H9 (cell line): ENCODE measurements around the gene COMMD9. TPM values are rescaled to one million over a fixed set of nuclear protein-coding genes. Genes with fewer than 3 reads are reported as not detected.

ENCODE experiments used
- DNase-seq: peaks from one replicate; pipeline ENCODE4 v3.0.0-alpha.2; 2017
- H2AFZ ChIP-seq: one replicate; pipeline ENCODE4 v1.6.1; 2013; ENCODE audit warnings: mild to moderate bottlenecking, low read length, control low read depth, moderate library complexity
- H2AK5ac ChIP-seq: 2 replicates; pipeline ENCODE4 v1.6.1; 2013; ENCODE audit warnings: low read length, control low read depth, mixed read lengths; ENCODE audit not compliant: insufficient read length
- H2BK120ac ChIP-seq: one replicate; pipeline ENCODE4 v1.6.1; 2013; ENCODE audit warnings: low read depth, mild to moderate bottlenecking, low read length, control low read depth, inconsistent platforms; ENCODE audit not compliant: poor library complexity, severe bottlenecking
- H2BK12ac ChIP-seq: 2 replicates; pipeline ENCODE4 v1.6.1; 2013; ENCODE audit warnings: low read length, control low read depth, mixed read lengths, low read depth; ENCODE audit not compliant: insufficient read length
- H2BK15ac ChIP-seq: 2 replicates; pipeline ENCODE4 v1.6.1; 2013; ENCODE audit warnings: low read depth, low read length, control low read depth
- H2BK20ac ChIP-seq: one replicate; pipeline ENCODE4 v1.6.1; 2013; ENCODE audit warnings: low read depth, mild to moderate bottlenecking, low read length, control low read depth, inconsistent platforms; ENCODE audit not compliant: poor library complexity, severe bottlenecking
- H2BK5ac ChIP-seq: 2 replicates; pipeline ENCODE4 v1.6.1; 2013; ENCODE audit warnings: low read length, control low read depth, mixed read lengths; ENCODE audit not compliant: insufficient read length
- H3K14ac ChIP-seq: 2 replicates; pipeline ENCODE4 v1.6.1; 2013; ENCODE audit warnings: low read length, control low read depth; ENCODE audit not compliant: insufficient read depth
- H3K18ac ChIP-seq: 2 replicates; pipeline ENCODE4 v1.6.1; 2013; ENCODE audit warnings: low read depth, mild to moderate bottlenecking, mixed read lengths, low read length, control low read depth; ENCODE audit not compliant: insufficient read length
- H3K23ac ChIP-seq: 2 replicates; pipeline ENCODE4 v1.6.1; 2013; ENCODE audit warnings: low read length, control low read depth, mixed read lengths, low read depth; ENCODE audit not compliant: insufficient read length
- H3K23me2 ChIP-seq: 2 replicates; pipeline ENCODE4 v1.6.1; 2013; ENCODE audit warnings: low read depth, mild to moderate bottlenecking, mixed read lengths, low read length, control low read depth; ENCODE audit not compliant: insufficient read length, poor library complexity, severe bottlenecking
- H3K27ac ChIP-seq: 2 replicates; pipeline ENCODE4 v1.5.1; 2013; ENCODE audit warnings: low read length, control low read depth, mixed read lengths, low read depth; ENCODE audit not compliant: insufficient read length
- H3K27me3 ChIP-seq: 2 replicates; pipeline ENCODE4 v1.6.1; 2013; ENCODE audit warnings: low read length, control low read depth, inconsistent platforms; ENCODE audit not compliant: insufficient read depth
- H3K4ac ChIP-seq: 2 replicates; pipeline ENCODE4 v1.6.1; 2013; ENCODE audit warnings: low read depth, mild to moderate bottlenecking, control low read depth, inconsistent platforms, low read length, moderate library complexity
- H3K4me1 ChIP-seq: 2 replicates; pipeline ENCODE4 v1.6.1; 2013; ENCODE audit warnings: low read length, control low read depth, inconsistent platforms; ENCODE audit not compliant: insufficient read depth
- H3K4me2 ChIP-seq: 2 replicates; pipeline ENCODE4 v1.6.1; 2013; ENCODE audit warnings: low read length, control low read depth, mixed read lengths; ENCODE audit not compliant: insufficient read length, insufficient read depth
- H3K56ac ChIP-seq: 2 replicates; pipeline ENCODE4 v1.6.1; 2013; ENCODE audit warnings: low read depth, mild to moderate bottlenecking, mixed read lengths, low read length, control low read depth; ENCODE audit not compliant: insufficient read length
- H3K79me1 ChIP-seq: 2 replicates; pipeline ENCODE4 v1.6.1; 2013; ENCODE audit warnings: low read depth, mild to moderate bottlenecking, moderate library complexity, low read length, control low read depth, inconsistent platforms; ENCODE audit not compliant: insufficient read depth, poor library complexity, severe bottlenecking
- H3K79me2 ChIP-seq: 2 replicates; pipeline ENCODE4 v1.6.1; 2013; ENCODE audit warnings: low read length, control low read depth, inconsistent platforms; ENCODE audit not compliant: insufficient read depth
- H3K9ac ChIP-seq: 2 replicates; pipeline ENCODE4 v1.6.1; 2013; ENCODE audit warnings: low read length, control low read depth, mixed read lengths; ENCODE audit not compliant: insufficient read length; ENCODE audit errors: extremely low read depth
- H3K9me3 ChIP-seq: one replicate; pipeline ENCODE4 v1.6.1; 2013; ENCODE audit warnings: low read depth, low read length, inconsistent platforms; ENCODE audit not compliant: control insufficient read depth
- H3T11ph ChIP-seq: one replicate; pipeline ENCODE4 v1.6.1; 2013; ENCODE audit warnings: mild to moderate bottlenecking, low read length, control low read depth, inconsistent platforms
- H4K20me1 ChIP-seq: one replicate; pipeline ENCODE4 v1.6.1; 2013; ENCODE audit not compliant: control insufficient read depth, insufficient read length, insufficient read depth
- H4K5ac ChIP-seq: 2 replicates; pipeline ENCODE4 v1.6.1; 2013; ENCODE audit warnings: low read depth, mild to moderate bottlenecking, mixed read lengths, low read length, control low read depth; ENCODE audit not compliant: insufficient read length
- H4K8ac ChIP-seq: replicated peaks from 2 replicates; pipeline ENCODE4 v1.6.1; 2013; ENCODE audit warnings: low read length, control low read depth, mixed read lengths, low read depth; ENCODE audit not compliant: insufficient read length
- H4K91ac ChIP-seq: 2 replicates; pipeline ENCODE4 v1.6.1; 2013; ENCODE audit warnings: low read depth, mild to moderate bottlenecking, moderate library complexity, mixed read lengths, low read length, control low read depth; ENCODE audit not compliant: insufficient read length
- H3K27ac Mint-ChIP-seq, 3 experiments: 2 replicates in 2 of 3; 3 replicates in 1 of 3; pipeline ENCODE4 v1.8.0; 2020 to 2021; ENCODE audit warnings: mixed read lengths in 3 of 3, mild to moderate bottlenecking in 1 of 3, moderate library complexity in 1 of 3
- H3K27me3 Mint-ChIP-seq: 2 replicates; pipeline ENCODE4 v1.8.0; 2021; ENCODE audit warnings: low read depth, mild to moderate bottlenecking, moderate library complexity, mixed read lengths
- H3K36me3 Mint-ChIP-seq, 3 experiments: 2 replicates in 2 of 3; 3 replicates in 1 of 3; pipeline ENCODE4 v1.8.0; 2020 to 2021; ENCODE audit warnings: low read depth in 3 of 3, mixed read lengths in 3 of 3; ENCODE audit not compliant: insufficient read depth in 1 of 3
- H3K4me1 Mint-ChIP-seq, 2 experiments: 2 replicates each; pipeline ENCODE4 v1.8.0; 2020; ENCODE audit warnings: mixed read lengths in 2 of 2
- H3K4me3 Mint-ChIP-seq, 2 experiments: 2 replicates in 1 of 2; 3 replicates in 1 of 2; pipeline ENCODE4 v1.8.0; 2020 to 2021; ENCODE audit warnings: mild to moderate bottlenecking in 2 of 2, mixed read lengths in 2 of 2, moderate library complexity in 1 of 2
- H3K9me3 Mint-ChIP-seq, 2 experiments: 2 replicates in 1 of 2; 3 replicates in 1 of 2; pipeline ENCODE4 v1.8.0; 2020; ENCODE audit warnings: mild to moderate bottlenecking in 2 of 2, mixed read lengths in 2 of 2, moderate library complexity in 1 of 2
- CTCF ChIP-seq: fragments of 200-600 bp; sonication (generic); conservative IDR thresholded peaks from 3 replicates; pipeline ENCODE4 v1.8.0; 2021; ENCODE audit warnings: antibody characterized with exemption, mild to moderate bottlenecking
- WGBS: extraction: QIAGEN DNeasy Blood & Tissue Kit; methylation state at CpG from one replicate; pipeline ENCODE4 v1.1.7; 2013; ENCODE audit warnings: missing lambda C conversion rate, low lambda C conversion rate, mixed read lengths; ENCODE audit not compliant: insufficient read length; ENCODE audit errors: extremely low coverage; 5-methylcytosine and 5-hydroxymethylcytosine counted together
- total RNA-seq: library from RNA; stranded (reverse); gene quantifications from 2 replicates; pipeline ENCODE4 v1.2.1, GENCODE V29; 2021

Gene COMMD9
- total RNA-seq, 1 experiment from 2014 or later = 47.0 TPM

GRCh38 chr11:36264973-36265344 lies 24.3 kb downstream of the COMMD9 start:
- H2BK120ac ChIP-seq = no peak overlapping the region
- H2BK12ac ChIP-seq = no peak overlapping the region
- H2BK20ac ChIP-seq = no peak overlapping the region
- H3K79me2 ChIP-seq = 0 out of 2 replicates have a peak, but pooled peaks cover 2% of the 10 kb centered on the region
- no CpG with 5 or more reads among the region's 5 CpGs for WGBS
- H4K20me1 ChIP-seq = no peaks in the 10 kb centered on the region
- Mint-ChIP-seq H3K27me3 (peaks cover 19% of the 10 kb centered on the region), H3K4me1 (peaks cover 11 to 14% of the 10 kb centered on the region in 2 experiments), H3K27ac (peak overlapping the region in 1 of 3 experiments; percentile 33; a peak in 1 of 7 replicates), H3K4me3 (no peak overlapping the region), H3K9me3 (no peaks in the 10 kb centered on the region), H3K36me3 (no peaks in the 10 kb centered on the region)
- H3K9ac ChIP-seq = no peak overlapping the region
- no peak overlapping the region for H2BK5ac ChIP-seq
- no peak overlapping the region for H2BK15ac ChIP-seq
- no peak overlapping the region for H3K56ac ChIP-seq
- no peak overlapping the region for H3K4me2 ChIP-seq
- no peak for DNase-seq
- no peak overlapping the region for H3T11ph ChIP-seq
- H2AK5ac ChIP-seq = no peak overlapping the region
- no peaks in the 10 kb centered on the region for H3K4me1 ChIP-seq
- no peak for TF ChIP-seq CTCF
- no peaks in the 10 kb centered on the region for H3K23me2 ChIP-seq
- H4K5ac ChIP-seq = no peak overlapping the region
- H3K14ac ChIP-seq = no peak overlapping the region
- H4K8ac ChIP-seq = no peak overlapping the region
- no peak overlapping the region for H4K91ac ChIP-seq
- no peak overlapping the region for H3K27ac ChIP-seq
- no peaks in the 10 kb centered on the region for H3K9me3 ChIP-seq
- no peaks in the 10 kb centered on the region for H3K79me1 ChIP-seq
- no peaks in the 10 kb centered on the region for H3K27me3 ChIP-seq
- H3K23ac ChIP-seq = no peak overlapping the region
- H2AFZ ChIP-seq = no peak overlapping the region
- no peak overlapping the region for H3K4ac ChIP-seq
- H3K18ac ChIP-seq = no peak overlapping the region
